ENCODE data around the gene HDAC9. TPM values are rescaled to one million over a fixed set of nuclear protein-coding genes. Genes with fewer than 3 reads are reported as not detected.

The HDAC9 gene
- total and polyA plus RNA-seq, 12 donors, result 2.6 to 23.1 (median 7.5) TPM

- WGBS, 4 donors, result 87 to 97% (median 94%) methylated on average over 2 of the region's 2 CpGs
- Histone ChIP-seq H3K27me3 (no peaks in the 10 kb centered on the region), H3K4me3 (no peak overlapping the region), H3K4me1 (replicated peaks in 1 of 2) (peaks cover 0 to 3% of the 10 kb centered on the region in 2 donors), H3K27ac (no peak overlapping the region), H3K9me3 (replicated peaks in 1 of 3) (no peaks in the 10 kb centered on the region), H3K36me3 (replicated peaks in 1 of 2) (no peaks in the 10 kb centered on the region)
- intact Hi-C loops (cut with DNase I), result no loop called here
- no peak for DNase-seq
- TF ChIP-seq CTCF (IDR thresholded peaks at IDR 0.05) (no peak), POLR2A (IDR thresholded peaks at IDR 0.05) (no peak)
Measured at GRCh38 chr7:18489624-18490023, 5.9 kb upstream of the HDAC9 start.

GRCh38 chr7:18491871-18492270, 3.7 kb upstream of the HDAC9 start:
- no peaks in the 10 kb centered on the region for H3K9me3 ChIP-seq (replicated peaks in 1 of 3)
- no peaks in the 10 kb centered on the region for H3K36me3 ChIP-seq (replicated peaks in 1 of 2)
- no peaks in the 10 kb centered on the region for H3K27me3 ChIP-seq
- no peak for DNase-seq
- intact Hi-C loops (cut with DNase I), result no loop called here
- H3K27ac ChIP-seq, result no peak overlapping the region
- H3K4me1 ChIP-seq (replicated peaks in 1 of 2), result peaks cover 0 to 12% of the 10 kb centered on the region in 2 donors
- H3K4me3 ChIP-seq, result no peak overlapping the region
- no peak for TF ChIP-seq POLR2A (IDR thresholded peaks at IDR 0.05)
- 79 to 85% (median 83%) methylated on average over 6 of the region's 6 CpGs for WGBS, 4 donors

- 91 to 98% (median 94%) methylated on average over 3 of the region's 3 CpGs for WGBS, 4 donors
- Histone ChIP-seq H3K4me3 (no peak overlapping the region), H3K27ac (no peak overlapping the region), H3K36me3 (replicated peaks in 1 of 2) (no peaks in the 10 kb centered on the region), H3K27me3 (no peaks in the 10 kb centered on the region), H3K9me3 (replicated peaks in 1 of 3) (no peaks in the 10 kb centered on the region), H3K4me1 (replicated peaks in 1 of 2) (peaks cover 0 to 12% of the 10 kb centered on the region in 2 donors)
- no peak for DNase-seq
- intact Hi-C loops (cut with DNase I), result no loop called here
- TF ChIP-seq POLR2A (IDR thresholded peaks at IDR 0.05) (no peak), CTCF (IDR thresholded peaks at IDR 0.05) (no peak)
Measured at GRCh38 chr7:18494406-18494805, 1.1 kb upstream of the HDAC9 start.

- no peak for DNase-seq
- Histone ChIP-seq H3K9me3 (replicated peaks in 1 of 3) (no peaks in the 10 kb centered on the region), H3K4me3 (peak overlapping the region in 2 of 4 donors; percentile 3 to 48), H3K27me3 (no peaks in the 10 kb centered on the region), H3K36me3 (replicated peaks in 1 of 2) (no peaks in the 10 kb centered on the region), H3K4me1 (replicated peaks in 1 of 2) (peaks cover 0 to 12% of the 10 kb centered on the region in 2 donors), H3K27ac (no peak overlapping the region)
- WGBS, 4 donors, result 60 to 69% (median 66%) methylated on average over 3 of the region's 3 CpGs
- intact Hi-C loops (cut with DNase I), result no loop called here
- TF ChIP-seq POLR2A (IDR thresholded peaks at IDR 0.05) (no peak), CTCF (IDR thresholded peaks at IDR 0.05) (no peak)
Measured at GRCh38 chr7:18494821-18495408, 634 bp upstream of the HDAC9 start.

GRCh38 chr7:18496341-18496700, 772 bp downstream of the HDAC9 start:
- no peaks in the 10 kb centered on the region for H3K36me3 ChIP-seq (replicated peaks in 1 of 2)
- WGBS, 4 donors, result 11 to 23% (median 18%) methylated on average over 3 of the region's 3 CpGs
- no peaks in the 10 kb centered on the region for H3K9me3 ChIP-seq (replicated peaks in 1 of 3)
- H3K4me1 ChIP-seq (replicated peaks in 1 of 2), result peaks cover 0 to 12% of the 10 kb centered on the region in 2 donors
- DNase-seq, result no peak
- TF ChIP-seq CTCF (IDR thresholded peaks at IDR 0.05) (no peak), POLR2A (IDR thresholded peaks at IDR 0.05) (no peak)
- H3K27ac ChIP-seq, result no peak overlapping the region
- H3K27me3 ChIP-seq, result no peaks in the 10 kb centered on the region
- H3K4me3 ChIP-seq, result peak overlapping the region in 1 of 4 donors; percentile 48
- intact Hi-C loops (cut with DNase I), result no loop called here

Measured in adrenal gland (tissue), 12 donors.